DND-41 (cell line): Measurements from ENCODE around the gene WNK2.

ENCODE experiments used
- EZH2 ChIP-seq: IDR thresholded peaks from 3 replicates; pipeline ENCODE4 v1.6.1; 2012; ENCODE audit warnings: borderline replicate concordance, low read depth, mild to moderate bottlenecking, moderate library complexity, low read length, inconsistent platforms; ENCODE audit not compliant: severe bottlenecking
- TF ChIP-seq, protein P1 (sequence below): IDR thresholded peaks from 2 replicates; pipeline ENCODE4 v1.5.1; 2012; ENCODE audit warnings: borderline replicate concordance, low read length, moderate library complexity, mild to moderate bottlenecking; ENCODE audit not compliant: poor library complexity, severe bottlenecking; ENCODE audit errors: extremely low read depth

DNA sequence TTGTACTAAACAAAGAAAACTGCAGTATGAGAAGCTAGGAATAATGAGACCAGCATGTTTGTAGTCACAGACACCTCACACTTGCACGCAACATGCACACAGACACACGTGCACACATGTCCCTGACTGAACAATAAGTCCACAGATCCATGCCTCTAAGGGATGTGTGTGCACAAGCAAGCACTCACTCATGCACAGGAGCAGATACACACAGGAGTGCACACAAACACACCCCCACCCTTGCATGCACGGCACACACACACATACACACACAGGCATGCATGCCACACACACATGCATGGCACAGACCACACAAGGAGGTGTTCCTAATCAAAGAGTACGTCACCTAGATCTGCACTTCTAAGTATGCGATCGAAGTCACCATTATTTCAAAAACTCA is 156.2 kb downstream of the WNK2 start:
- TF ChIP-seq, protein P1, sequence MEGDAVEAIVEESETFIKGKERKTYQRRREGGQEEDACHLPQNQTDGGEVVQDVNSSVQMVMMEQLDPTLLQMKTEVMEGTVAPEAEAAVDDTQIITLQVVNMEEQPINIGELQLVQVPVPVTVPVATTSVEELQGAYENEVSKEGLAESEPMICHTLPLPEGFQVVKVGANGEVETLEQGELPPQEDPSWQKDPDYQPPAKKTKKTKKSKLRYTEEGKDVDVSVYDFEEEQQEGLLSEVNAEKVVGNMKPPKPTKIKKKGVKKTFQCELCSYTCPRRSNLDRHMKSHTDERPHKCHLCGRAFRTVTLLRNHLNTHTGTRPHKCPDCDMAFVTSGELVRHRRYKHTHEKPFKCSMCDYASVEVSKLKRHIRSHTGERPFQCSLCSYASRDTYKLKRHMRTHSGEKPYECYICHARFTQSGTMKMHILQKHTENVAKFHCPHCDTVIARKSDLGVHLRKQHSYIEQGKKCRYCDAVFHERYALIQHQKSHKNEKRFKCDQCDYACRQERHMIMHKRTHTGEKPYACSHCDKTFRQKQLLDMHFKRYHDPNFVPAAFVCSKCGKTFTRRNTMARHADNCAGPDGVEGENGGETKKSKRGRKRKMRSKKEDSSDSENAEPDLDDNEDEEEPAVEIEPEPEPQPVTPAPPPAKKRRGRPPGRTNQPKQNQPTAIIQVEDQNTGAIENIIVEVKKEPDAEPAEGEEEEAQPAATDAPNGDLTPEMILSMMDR = no peak
- TF ChIP-seq EZH2 = no peak
